Measurements from ENCODE around the gene PAK1IP1. TPM values are rescaled to one million over a fixed set of nuclear protein-coding genes. Genes with fewer than 3 reads are reported as not detected.
A peak's percentile ranks its signal among the peaks of the same experiment; 100 is the strongest.

Gene PAK1IP1
- total RNA-seq, 1 donor from 2014 or later, result 21.9 TPM

DNA sequence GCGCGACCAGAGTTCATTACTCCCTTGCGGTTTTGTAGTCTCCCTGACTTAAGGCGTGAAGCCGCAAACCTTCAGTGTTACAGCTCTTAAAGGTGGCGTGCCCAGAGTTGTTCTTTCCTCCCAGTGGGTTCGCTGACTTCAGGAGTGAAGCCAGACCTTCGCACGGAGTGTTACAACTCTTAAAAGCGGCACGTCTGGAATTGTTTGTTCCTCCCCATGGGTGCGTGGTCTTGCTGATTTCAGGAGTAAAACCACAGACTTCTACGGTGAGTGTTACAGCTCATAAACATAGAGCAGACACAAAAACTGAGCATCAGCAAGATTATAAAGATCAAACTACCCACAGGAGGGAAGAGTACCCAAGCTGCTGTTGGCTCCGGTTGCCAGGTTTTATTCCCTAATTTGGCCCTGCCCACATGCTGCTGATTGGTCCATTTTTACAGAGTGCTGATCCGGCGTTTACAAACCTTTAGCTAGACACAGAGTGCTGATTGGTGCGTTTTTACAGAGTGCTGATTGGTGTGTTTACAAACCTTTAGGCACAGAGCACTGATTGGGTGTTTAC is 38.5 kb downstream of the PAK1IP1 start:
- H3K79me2 ChIP-seq (ENCODE audit: insufficient read depth, low read length), result peaks cover under 1% of the 10 kb centered on the region
- no peak overlapping the region for H3K9ac ChIP-seq (ENCODE audit: low read length)
- H2AFZ ChIP-seq (ENCODE audit: low read depth, low read length), result no peak overlapping the region
- H3K9me3 ChIP-seq (ENCODE audit: insufficient read depth, low read depth, low read length), result no peaks in the 10 kb centered on the region
- FAIRE-seq (no peak), DNase-seq (ENCODE audit: low read depth) (peak; percentile 53)
- Mint-ChIP-seq H3K27me3 (ENCODE audit: low read depth, unreplicated experiment) (no peaks in the 10 kb centered on the region), H3K27ac (ENCODE audit: unreplicated experiment) (peak overlapping the region; percentile 10), H3K9me3 (ENCODE audit: unreplicated experiment) (no peaks in the 10 kb centered on the region), H3K36me3 (ENCODE audit: low read depth, unreplicated experiment) (peaks cover 15% of the 10 kb centered on the region), H3K4me1 (ENCODE audit: low read depth, unreplicated experiment) (peaks cover 29% of the 10 kb centered on the region), H3K4me3 (ENCODE audit: unreplicated experiment) (no peak overlapping the region)
- H4K20me1 ChIP-seq (ENCODE audit: insufficient read depth, low read length), result no peaks in the 10 kb centered on the region
- no peak overlapping the region for H3K4me3 ChIP-seq (ENCODE audit: insufficient read depth, low read depth, low read length)
- no peak for TF ChIP-seq EZH2 (IDR thresholded peaks at IDR 0.05; ENCODE audit: insufficient read depth, low read length)
- TF ChIP-seq, protein P1, sequence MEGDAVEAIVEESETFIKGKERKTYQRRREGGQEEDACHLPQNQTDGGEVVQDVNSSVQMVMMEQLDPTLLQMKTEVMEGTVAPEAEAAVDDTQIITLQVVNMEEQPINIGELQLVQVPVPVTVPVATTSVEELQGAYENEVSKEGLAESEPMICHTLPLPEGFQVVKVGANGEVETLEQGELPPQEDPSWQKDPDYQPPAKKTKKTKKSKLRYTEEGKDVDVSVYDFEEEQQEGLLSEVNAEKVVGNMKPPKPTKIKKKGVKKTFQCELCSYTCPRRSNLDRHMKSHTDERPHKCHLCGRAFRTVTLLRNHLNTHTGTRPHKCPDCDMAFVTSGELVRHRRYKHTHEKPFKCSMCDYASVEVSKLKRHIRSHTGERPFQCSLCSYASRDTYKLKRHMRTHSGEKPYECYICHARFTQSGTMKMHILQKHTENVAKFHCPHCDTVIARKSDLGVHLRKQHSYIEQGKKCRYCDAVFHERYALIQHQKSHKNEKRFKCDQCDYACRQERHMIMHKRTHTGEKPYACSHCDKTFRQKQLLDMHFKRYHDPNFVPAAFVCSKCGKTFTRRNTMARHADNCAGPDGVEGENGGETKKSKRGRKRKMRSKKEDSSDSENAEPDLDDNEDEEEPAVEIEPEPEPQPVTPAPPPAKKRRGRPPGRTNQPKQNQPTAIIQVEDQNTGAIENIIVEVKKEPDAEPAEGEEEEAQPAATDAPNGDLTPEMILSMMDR (IDR thresholded peaks at IDR 0.05; ENCODE audit: insufficient read depth, low read depth, low read length), result no peak
- no peaks in the 10 kb centered on the region for H3K27me3 ChIP-seq (ENCODE audit: insufficient read depth, low read length)
- H3K4me2 ChIP-seq (ENCODE audit: low read length), result no peak overlapping the region
- H3K4me1 ChIP-seq (ENCODE audit: insufficient read depth, low read length), result peaks cover 8% of the 10 kb centered on the region
- H3K27ac ChIP-seq (ENCODE audit: low read depth, low read length), result no peak overlapping the region
- H3K36me3 ChIP-seq (ENCODE audit: insufficient read depth, low read length), result peaks cover 16% of the 10 kb centered on the region

DNA sequence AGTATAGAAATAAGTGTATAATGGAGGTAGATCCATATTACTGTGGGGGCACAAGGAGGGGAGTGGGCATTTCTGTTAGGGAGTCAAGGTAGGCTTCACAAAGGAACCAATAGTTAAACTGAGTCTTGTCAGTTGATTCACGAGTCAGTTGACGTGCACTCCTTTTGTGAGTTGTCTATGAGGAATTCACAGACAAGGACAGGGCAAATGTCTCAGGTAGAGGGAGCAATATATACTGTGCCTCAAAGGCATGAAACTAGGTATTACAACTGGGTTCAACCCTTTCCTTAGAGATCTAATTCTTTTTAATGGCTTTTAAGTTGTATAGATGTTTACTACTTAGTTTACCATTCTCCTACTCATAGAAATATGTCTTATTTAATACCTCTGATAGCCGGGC is 39.1 kb downstream of the PAK1IP1 start:
- Mint-ChIP-seq H3K36me3 (ENCODE audit: low read depth, unreplicated experiment) (peaks cover 12% of the 10 kb centered on the region), H3K27ac (ENCODE audit: unreplicated experiment) (peak overlapping the region; percentile 10), H3K4me1 (ENCODE audit: low read depth, unreplicated experiment) (peaks cover 29% of the 10 kb centered on the region), H3K9me3 (ENCODE audit: unreplicated experiment) (no peaks in the 10 kb centered on the region), H3K4me3 (ENCODE audit: unreplicated experiment) (no peak overlapping the region), H3K27me3 (ENCODE audit: low read depth, unreplicated experiment) (no peaks in the 10 kb centered on the region)
- no peak overlapping the region for H3K9ac ChIP-seq (ENCODE audit: low read length)
- no peak overlapping the region for H3K4me3 ChIP-seq (ENCODE audit: insufficient read depth, low read depth, low read length)
- no peaks in the 10 kb centered on the region for H4K20me1 ChIP-seq (ENCODE audit: insufficient read depth, low read length)
- H3K9me3 ChIP-seq (ENCODE audit: insufficient read depth, low read depth, low read length), result no peaks in the 10 kb centered on the region
- FAIRE-seq (no peak), DNase-seq (ENCODE audit: low read depth) (no peak)
- H3K27me3 ChIP-seq (ENCODE audit: insufficient read depth, low read length), result no peaks in the 10 kb centered on the region
- H3K36me3 ChIP-seq (ENCODE audit: insufficient read depth, low read length), result peaks cover 14% of the 10 kb centered on the region
- no peaks in the 10 kb centered on the region for H3K79me2 ChIP-seq (ENCODE audit: insufficient read depth, low read length)
- no peak overlapping the region for H3K27ac ChIP-seq (ENCODE audit: low read depth, low read length)
- no peak overlapping the region for H3K4me2 ChIP-seq (ENCODE audit: low read length)
- peaks cover 8% of the 10 kb centered on the region for H3K4me1 ChIP-seq (ENCODE audit: insufficient read depth, low read length)
- TF ChIP-seq, protein P1 (IDR thresholded peaks at IDR 0.05; ENCODE audit: insufficient read depth, low read depth, low read length), result no peak
- TF ChIP-seq EZH2 (IDR thresholded peaks at IDR 0.05; ENCODE audit: insufficient read depth, low read length), result no peak
- no peak overlapping the region for H2AFZ ChIP-seq (ENCODE audit: low read depth, low read length)

DNA sequence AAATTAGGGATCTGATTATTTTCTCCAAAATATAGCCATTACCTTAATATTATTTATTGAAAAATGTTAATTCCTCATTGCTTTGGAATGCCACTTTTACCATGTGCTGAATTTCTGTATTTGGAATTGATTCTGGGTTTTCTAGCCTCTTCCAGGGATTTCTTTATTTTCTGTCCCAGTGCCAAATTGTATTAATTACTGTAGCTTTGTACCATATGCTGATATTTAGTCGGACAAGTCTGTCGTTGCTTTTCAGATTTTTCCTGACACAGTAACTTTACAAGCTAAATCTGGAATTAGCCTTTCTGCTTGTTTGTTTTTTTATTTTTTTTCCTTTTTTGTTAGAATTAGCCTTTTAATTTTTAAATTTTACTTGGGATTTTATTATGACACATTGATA is 42.0 kb downstream of the PAK1IP1 start:
- TF ChIP-seq, protein P1 (IDR thresholded peaks at IDR 0.05; ENCODE audit: insufficient read depth, low read depth, low read length), result no peak
- TF ChIP-seq EZH2 (IDR thresholded peaks at IDR 0.05; ENCODE audit: insufficient read depth, low read length), result no peak
- no peak overlapping the region for H3K4me3 Mint-ChIP-seq (ENCODE audit: unreplicated experiment)
- H3K36me3 Mint-ChIP-seq (ENCODE audit: low read depth, unreplicated experiment), result peaks cover 17% of the 10 kb centered on the region

More for the DNA sequence above, 42.0 kb downstream of the PAK1IP1 start:
- Histone ChIP-seq H3K27ac (ENCODE audit: low read depth, low read length) (no peak overlapping the region), H3K9me3 (ENCODE audit: insufficient read depth, low read depth, low read length) (no peaks in the 10 kb centered on the region), H3K27me3 (ENCODE audit: insufficient read depth, low read length) (no peaks in the 10 kb centered on the region), H3K9ac (ENCODE audit: low read length) (no peak overlapping the region), H3K36me3 (ENCODE audit: insufficient read depth, low read length) (peaks cover 5% of the 10 kb centered on the region), H2AFZ (ENCODE audit: low read depth, low read length) (no peak overlapping the region), H3K4me3 (ENCODE audit: insufficient read depth, low read depth, low read length) (no peak overlapping the region), H3K4me2 (ENCODE audit: low read length) (no peak overlapping the region), H4K20me1 (ENCODE audit: insufficient read depth, low read length) (no peaks in the 10 kb centered on the region), H3K4me1 (ENCODE audit: insufficient read depth, low read length) (peaks cover 8% of the 10 kb centered on the region), H3K79me2 (ENCODE audit: insufficient read depth, low read length) (no peaks in the 10 kb centered on the region)
- Mint-ChIP-seq H3K27ac (ENCODE audit: unreplicated experiment) (no peak overlapping the region), H3K4me1 (ENCODE audit: low read depth, unreplicated experiment) (peaks cover 23% of the 10 kb centered on the region), H3K27me3 (ENCODE audit: low read depth, unreplicated experiment) (no peaks in the 10 kb centered on the region), H3K9me3 (ENCODE audit: unreplicated experiment) (no peaks in the 10 kb centered on the region)
- no peak for DNase-seq (ENCODE audit: low read depth)
- no peak for FAIRE-seq
